NB4 (cell line): Measurements from ENCODE around the gene GPAM.

ENCODE experiments used
- DNase-seq: peaks from one replicate; pipeline ENCODE4 v3.0.0; 2010; ENCODE audit warnings: low read depth
- H3K4me3 ChIP-seq: one replicate; pipeline ENCODE4 v1.5.1; 2011; ENCODE audit warnings: mild to moderate bottlenecking, low read depth, low read length, moderate library complexity
- CTCF ChIP-seq: IDR thresholded peaks from one replicate; pipeline ENCODE4 v1.5.1; 2012; ENCODE audit warnings: low read depth, low read length
- MYC ChIP-seq: IDR thresholded peaks from 2 replicates; pipeline ENCODE4 v1.6.1; 2011; ENCODE audit warnings: low read depth, low read length
- POLR2A ChIP-seq: IDR thresholded peaks from 2 replicates; pipeline ENCODE4 v1.6.1; 2011; ENCODE audit warnings: mild to moderate bottlenecking; ENCODE audit not compliant: insufficient read length; ENCODE audit errors: extremely low read depth
- TF ChIP-seq, protein P1 (sequence below): IDR thresholded peaks from 2 replicates; pipeline ENCODE4 v1.6.1; 2011; ENCODE audit warnings: low read depth, low read length

GPAM gene

GRCh38 chr10:112137154-112137987 is 46.2 kb downstream of the GPAM start:
- H3K4me3 ChIP-seq = no peak overlapping the region
- TF ChIP-seq, protein P1, sequence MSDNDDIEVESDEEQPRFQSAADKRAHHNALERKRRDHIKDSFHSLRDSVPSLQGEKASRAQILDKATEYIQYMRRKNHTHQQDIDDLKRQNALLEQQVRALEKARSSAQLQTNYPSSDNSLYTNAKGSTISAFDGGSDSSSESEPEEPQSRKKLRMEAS = no peak
- TF ChIP-seq CTCF (peak; percentile 94), MYC (no peak)
- peak; percentile 71 for DNase-seq

- no peak for DNase-seq
- TF ChIP-seq, protein P1 = no peak
- TF ChIP-seq MYC (no peak), CTCF (no peak), POLR2A (no peak)
Observed at GRCh38 chr10:112136486-112137153, 46.9 kb downstream of the GPAM start.

DNA sequence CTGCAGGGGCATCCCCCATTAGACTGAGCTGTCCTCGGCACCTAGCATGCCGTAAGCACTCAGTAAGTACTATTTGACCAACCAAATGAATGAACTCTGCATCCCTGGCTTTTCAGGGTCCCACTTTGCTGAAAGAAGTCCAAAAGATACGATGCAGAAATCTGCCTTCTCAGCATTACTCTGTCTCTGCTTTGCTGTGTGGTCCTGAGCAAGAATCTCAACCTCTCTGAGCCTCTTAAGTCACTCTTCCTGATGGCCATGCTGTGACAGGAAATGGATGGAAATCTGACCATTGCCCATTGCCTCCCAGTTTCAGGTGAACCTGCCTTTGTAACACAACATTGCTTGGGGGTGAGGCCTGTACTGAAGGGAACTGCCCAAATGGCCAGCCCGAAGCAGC is 48.0 kb downstream of the GPAM start:
- H3K4me3 ChIP-seq = no peak overlapping the region
- no peak for TF ChIP-seq POLR2A
- TF ChIP-seq CTCF = no peak
- TF ChIP-seq MYC = no peak
- TF ChIP-seq, protein P1 = no peak
- DNase-seq = no peak

More at GRCh38 chr10:112136486-112137153, 46.9 kb downstream of the GPAM start:
- H3K4me3 ChIP-seq = no peak overlapping the region

DNA sequence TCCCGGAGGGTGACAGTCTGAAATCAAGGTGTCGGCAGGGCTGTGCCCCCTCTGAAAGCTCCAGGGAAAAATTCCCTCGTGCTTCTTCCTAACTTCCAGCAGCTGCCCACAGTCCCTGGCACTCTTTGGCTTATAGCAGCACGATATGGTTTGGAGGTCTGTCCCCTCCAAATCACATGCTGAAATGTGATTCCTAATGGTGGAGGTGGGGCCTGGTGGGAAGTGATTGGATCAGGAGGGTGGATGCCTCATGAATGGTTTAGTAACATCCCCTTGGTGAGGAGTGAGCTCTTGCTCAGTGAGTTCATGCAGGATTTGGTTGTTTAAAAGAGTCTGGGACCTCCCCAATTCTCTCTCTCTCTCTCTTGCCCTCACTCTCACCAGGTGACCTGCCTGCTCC is 51.1 kb downstream of the GPAM start:
- TF ChIP-seq, protein P1 = no peak
- TF ChIP-seq CTCF = no peak
- no peak for TF ChIP-seq POLR2A
- TF ChIP-seq MYC = no peak
- DNase-seq = no peak
- no peak overlapping the region for H3K4me3 ChIP-seq

- H3K4me3 ChIP-seq = no peak overlapping the region
- TF ChIP-seq CTCF (no peak), POLR2A (no peak), MYC (no peak)
- TF ChIP-seq, protein P1 = no peak
- no peak for DNase-seq
Observed at GRCh38 chr10:112131996-112132395, 51.6 kb downstream of the GPAM start.
